Tibial nerve (tissue), 3 donors: ENCODE measurements around the gene BCKDHB.

Experiments
- EP300 ChIP-seq, 2 donors: sonication (generic); formaldehyde crosslinking; IDR thresholded peaks; one replicate each; pipeline ENCODE4 v1.6.1; 2017; ENCODE audit warnings: antibody characterized with exemption in 2 of 2, mild to moderate bottlenecking in 1 of 2
- POLR2A ChIP-seq, 2 donors: fragments of 450-650 bp; IDR thresholded peaks; one replicate each; pipeline ENCODE4 v1.6.1; 2017; ENCODE audit warnings: antibody characterized with exemption in 2 of 2, mild to moderate bottlenecking in 2 of 2, moderate library complexity in 2 of 2

DNA sequence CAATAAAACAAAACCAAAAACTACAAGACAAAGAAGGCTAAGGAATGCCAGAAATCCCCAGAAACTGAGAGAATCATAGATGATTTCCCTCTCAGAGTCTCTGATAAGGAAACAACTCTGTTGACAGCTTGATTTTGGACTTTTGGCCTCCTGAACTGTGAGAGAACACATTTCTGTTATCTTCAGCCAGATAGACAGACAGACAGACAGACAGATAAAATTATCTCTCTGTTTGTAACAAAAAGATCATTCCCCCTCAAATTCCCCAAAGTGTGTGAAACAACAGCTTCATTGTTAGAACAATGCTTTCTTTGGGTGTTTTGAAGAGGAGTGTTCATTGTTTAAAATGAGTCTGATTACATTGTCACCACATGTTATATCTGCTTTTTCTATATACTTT, 148.2 kb downstream of the BCKDHB start:
- TF ChIP-seq POLR2A (IDR thresholded peaks at IDR 0.05) (no peak), EP300 (IDR thresholded peaks at IDR 0.05) (no peak)
